NCI-H1092 (cell line): ENCODE measurements around the gene FGR.
"Not testable (repeated sequence)": the region's sequence is repeated elsewhere in the genome, so short reads cannot be mapped to it uniquely, and the experiment has no call there.

Experiments used
- DNase-seq: peaks from one replicate; lab custom pipeline; 2025; lab: John Stamatoyannopoulos, UW

The FGR gene

GRCh38 chr1:27634985-27635367, at the start of gene FGR:
FGR (minus strand) TSS chr1:27635185; CDS start chr1:27623916, 11,269 bp downstream.
- DNase-seq = no peak

- no peak for DNase-seq
These were observed 49.2 kb upstream of the FGR start for GRCh38 chr1:27684176-27684575.

DNA sequence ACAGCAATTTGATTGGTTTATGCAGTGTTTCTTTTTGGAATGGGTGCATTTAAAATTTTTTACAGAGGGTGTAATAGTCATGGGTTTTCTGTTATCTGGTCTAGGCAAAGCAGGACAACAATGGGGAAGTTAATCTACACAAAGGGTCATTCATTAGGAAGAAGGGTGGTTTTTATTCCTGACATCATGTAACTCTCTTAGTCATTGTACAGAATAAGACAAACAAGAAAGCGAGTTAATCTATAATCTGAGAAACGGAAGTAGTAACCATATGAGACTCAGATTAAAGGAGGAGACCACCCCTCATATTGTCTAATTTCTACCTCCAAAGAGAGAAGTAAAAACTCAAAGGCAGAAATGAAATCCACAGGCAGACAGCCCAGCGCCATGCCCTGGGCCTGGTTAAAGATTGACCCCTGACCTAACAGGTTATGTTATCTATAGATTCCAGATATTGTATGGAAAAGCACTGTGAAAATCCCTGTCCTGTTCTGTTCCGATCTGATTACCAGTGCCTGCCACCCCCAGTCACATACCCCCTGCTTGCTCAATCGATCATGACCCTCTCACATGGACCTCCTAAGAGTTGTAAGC, 47.5 kb upstream of the FGR start:
- DNase-seq = no peak

DNA sequence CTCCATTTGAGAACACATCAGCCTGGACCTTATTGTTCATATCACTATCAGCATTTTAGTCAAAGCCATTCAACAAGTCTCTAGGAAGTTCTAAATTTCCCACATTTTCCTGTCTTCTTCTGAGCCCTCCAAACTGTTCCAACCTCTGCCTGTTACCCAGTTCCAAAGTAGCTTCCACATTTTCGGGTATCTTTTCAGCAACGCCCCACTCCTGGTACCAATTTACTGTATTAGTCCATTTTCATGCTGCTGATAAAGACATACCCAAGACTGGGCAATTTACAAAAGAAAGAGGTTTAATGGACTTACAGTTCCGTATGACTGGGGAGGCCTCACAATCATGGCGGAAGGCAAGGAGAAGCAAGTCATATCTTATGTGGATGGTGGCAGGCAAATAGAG, 46.6 kb upstream of the FGR start:
- DNase-seq = not testable (repeated sequence)

GRCh38 chr1:27680225-27680791, 45.3 kb upstream of the FGR start:
- not testable (repeated sequence) for DNase-seq

GRCh38 chr1:27678747-27679146, 43.8 kb upstream of the FGR start:
- DNase-seq = no peak

DNA sequence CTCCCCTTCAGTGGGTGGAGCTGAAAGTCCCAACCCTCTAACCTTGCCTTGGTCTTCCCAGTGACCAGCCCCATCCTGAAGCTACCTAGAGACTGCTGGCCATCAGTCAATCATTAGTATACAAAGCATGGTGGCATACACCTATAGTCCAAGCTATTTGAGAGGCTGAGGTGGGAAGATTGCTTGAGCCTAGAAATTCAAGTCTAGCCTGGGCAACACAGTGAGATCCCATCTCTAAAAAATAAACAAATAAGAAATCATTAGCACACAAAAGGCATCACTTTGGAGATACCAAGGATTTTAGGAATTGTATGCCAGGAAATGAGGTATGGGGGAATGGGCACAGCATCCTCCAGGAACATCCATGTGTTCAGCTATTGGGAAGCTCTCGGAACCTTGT, 41.4 kb upstream of the FGR start:
- no peak for DNase-seq

GRCh38 chr1:27672750-27673112, 37.7 kb upstream of the FGR start:
- DNase-seq = no peak

- peak; percentile 91 for DNase-seq
These were observed 37.2 kb upstream of the FGR start, which contains the start of gene IFI6 for GRCh38 chr1:27671964-27672749. IFI6 (minus strand) TSS chr1:27672192; CDS start chr1:27669314, 2,878 bp downstream.

- DNase-seq = no peak
These were observed 34.9 kb upstream of the FGR start for GRCh38 chr1:27669876-27670275.

- peak; percentile 49 for DNase-seq
These were observed 34.1 kb upstream of the FGR start for GRCh38 chr1:27668808-27669723.

DNA sequence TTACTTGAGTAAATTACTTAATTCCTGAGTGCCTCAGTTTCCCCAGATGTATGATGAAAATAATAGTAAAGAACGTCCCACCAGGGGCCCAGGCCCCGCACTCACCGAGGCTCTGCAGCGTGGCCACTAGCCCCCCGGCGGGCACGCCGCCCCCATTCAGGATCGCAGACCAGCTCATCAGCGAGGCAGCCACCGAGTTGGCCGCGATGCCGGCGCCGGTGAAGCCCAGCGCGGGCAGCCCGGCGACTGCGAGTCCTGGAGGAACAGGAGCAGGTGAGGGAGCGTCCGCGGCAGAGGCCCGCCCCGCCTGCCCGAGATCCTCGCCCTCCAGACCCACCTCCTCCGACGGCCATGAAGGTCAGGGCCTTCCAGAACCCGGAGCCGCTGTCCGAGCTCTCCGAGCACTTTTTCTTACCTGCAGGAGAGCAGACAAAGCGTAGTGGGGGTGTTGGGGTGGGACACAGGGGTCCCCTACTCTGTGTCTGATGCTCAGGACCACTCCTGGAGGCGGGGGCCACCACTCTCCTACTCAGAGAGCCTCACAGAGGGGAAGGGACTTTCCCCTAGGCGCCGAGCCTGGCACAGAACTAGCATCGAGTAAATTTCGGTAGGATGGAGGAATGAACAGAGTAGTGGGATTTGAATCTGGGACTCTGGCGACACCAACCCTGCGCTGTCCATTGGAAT, 33.3 kb upstream of the FGR start:
- no peak for DNase-seq

DNA sequence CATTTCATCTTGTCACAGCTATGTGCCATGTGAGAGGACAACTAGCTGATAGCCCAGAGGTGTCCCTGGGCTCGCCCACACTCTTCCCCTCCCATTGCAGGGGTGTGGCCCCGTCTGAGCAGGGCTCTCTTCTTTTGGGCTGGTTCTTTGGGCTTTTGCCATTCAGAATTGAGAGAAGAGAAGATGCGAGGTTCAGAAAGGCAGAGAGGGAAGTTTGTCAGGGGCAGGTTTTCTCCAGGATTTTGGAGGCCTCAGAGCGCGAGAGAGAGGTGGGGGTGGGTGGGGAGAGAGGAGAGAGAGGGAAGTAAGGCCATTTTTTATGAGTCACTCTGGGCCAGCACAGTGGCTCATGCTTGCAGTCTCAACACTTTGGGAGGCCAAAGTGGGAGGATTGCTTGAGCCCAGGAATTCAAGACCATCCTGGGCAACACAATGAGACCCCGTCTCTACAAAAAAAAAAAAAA, 31.8 kb upstream of the FGR start:
- no peak for DNase-seq

DNA sequence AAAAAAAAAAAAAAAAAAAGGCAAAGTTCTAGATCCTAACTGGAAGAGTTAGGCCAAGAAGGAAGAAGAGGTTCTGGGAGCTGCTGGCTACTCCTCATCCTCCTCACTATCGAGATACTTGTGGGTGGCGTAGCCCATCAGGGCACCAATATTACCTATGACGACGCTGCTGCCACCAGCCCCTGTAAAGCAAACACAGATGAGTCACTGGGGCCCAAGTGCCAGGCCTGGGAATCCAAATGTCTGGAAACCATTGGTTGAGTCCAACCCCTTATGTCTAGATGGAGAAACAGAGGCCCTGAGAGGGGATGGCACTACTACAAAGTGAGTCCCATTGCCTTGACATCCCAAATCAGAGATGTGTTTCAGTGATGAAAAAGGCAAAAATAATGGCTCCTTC, 31.3 kb upstream of the FGR start:
- DNase-seq = no peak

- no peak for DNase-seq
These were observed 30.1 kb upstream of the FGR start for GRCh38 chr1:27665016-27665651.

DNA sequence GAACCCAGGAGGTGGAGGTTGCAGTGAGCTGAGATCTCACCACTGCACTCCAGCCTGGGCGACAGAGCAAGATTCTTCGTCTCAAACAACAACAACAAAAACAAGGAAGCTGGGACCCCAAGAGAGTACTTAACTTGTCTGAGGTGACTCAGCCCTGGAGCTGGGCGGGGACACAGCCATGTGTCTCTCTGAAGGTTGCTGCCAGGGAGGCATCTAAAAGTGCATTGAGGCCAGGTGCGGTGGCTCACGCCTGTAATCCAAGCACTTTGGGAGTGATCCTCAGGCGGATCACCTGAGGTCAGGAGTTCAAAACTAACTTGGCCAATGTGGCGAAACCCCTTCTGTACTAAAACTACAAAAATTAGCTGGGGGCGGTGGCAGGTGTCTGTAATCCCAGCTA, 29.3 kb upstream of the FGR start:
- no peak for DNase-seq

- DNase-seq = peak; percentile 76
These were observed 27.9 kb upstream of the FGR start for GRCh38 chr1:27662707-27663393.

GRCh38 chr1:27662261-27662660, 27.3 kb upstream of the FGR start:
- no peak for DNase-seq

GRCh38 chr1:27661412-27662075, 26.6 kb upstream of the FGR start:
- no peak for DNase-seq

DNA sequence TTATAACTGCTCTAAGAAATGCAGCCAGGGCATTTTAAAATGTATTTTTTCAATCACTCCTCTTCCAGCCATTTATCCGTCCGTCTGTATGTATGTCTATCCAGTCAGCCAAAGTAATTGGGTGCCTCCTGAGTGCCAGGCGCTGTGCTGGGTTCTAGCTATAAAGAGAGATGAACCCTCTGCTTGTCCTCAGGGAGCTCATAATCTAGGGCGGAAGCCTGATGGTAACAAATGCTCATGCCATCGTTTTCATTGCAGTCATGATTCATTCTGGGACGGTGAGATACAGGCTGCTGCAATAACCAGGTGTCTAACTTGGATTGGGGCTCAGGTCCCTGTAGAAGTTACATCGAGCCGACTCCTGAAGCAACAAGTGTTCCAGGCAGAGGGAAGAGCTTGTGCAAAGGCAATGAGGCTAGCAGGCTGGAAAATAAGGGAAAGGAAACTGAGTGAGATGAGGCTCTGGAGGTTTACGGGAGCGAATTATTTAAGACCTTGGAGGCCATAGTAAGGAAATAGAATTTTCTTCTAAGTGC, 25.4 kb upstream of the FGR start:
- DNase-seq = no peak
